ENCODE results near the gene PALB2.
"Not testable (repeated sequence)": the region's sequence is repeated elsewhere in the genome, so short reads cannot be mapped to it uniquely, and the experiment has no call there.

Gene PALB2

GRCh38 chr16:23651943-23652468 is 10.9 kb upstream of the PALB2 start:
- DNase-seq = no peak
- in situ Hi-C loops (cut with MboI; ENCODE audit: low pct_unique_long_range_greater_than_20kb, low sequenced_read_pairs) = no loop called here

- DNase-seq = no peak
- in situ Hi-C loops (cut with MboI; ENCODE audit: low pct_unique_long_range_greater_than_20kb, low sequenced_read_pairs) = no loop called here
Measured at GRCh38 chr16:23650674-23651416, 9.7 kb upstream of the PALB2 start.

GRCh38 chr16:23642246-23642774 is 1.2 kb upstream of the PALB2 start:
- in situ Hi-C loops (cut with MboI; ENCODE audit: low pct_unique_long_range_greater_than_20kb, low sequenced_read_pairs) = no loop called here
- DNase-seq = no peak

GRCh38 chr16:23640615-23640930 is 537 bp downstream of the PALB2 start:
- in situ Hi-C loops (cut with MboI; ENCODE audit: low pct_unique_long_range_greater_than_20kb, low sequenced_read_pairs) = no loop called here
- DNase-seq = no peak

- no peak for DNase-seq
- in situ Hi-C loops (cut with MboI; ENCODE audit: low pct_unique_long_range_greater_than_20kb, low sequenced_read_pairs) = no loop called here
Measured at GRCh38 chr16:23635958-23636357, 5.2 kb downstream of the PALB2 start.

- in situ Hi-C loops (cut with MboI; ENCODE audit: low pct_unique_long_range_greater_than_20kb, low sequenced_read_pairs) = no loop called here
- DNase-seq = no peak
Measured at GRCh38 chr16:23634461-23635036, 6.6 kb downstream of the PALB2 start.

- in situ Hi-C loops (cut with MboI; ENCODE audit: low pct_unique_long_range_greater_than_20kb, low sequenced_read_pairs); DNase-seq: not testable (repeated sequence)
Measured at GRCh38 chr16:23631874-23632273, 9.2 kb downstream of the PALB2 start.

- in situ Hi-C loops (cut with MboI; ENCODE audit: low pct_unique_long_range_greater_than_20kb, low sequenced_read_pairs) = no loop called here
- DNase-seq = no peak
Measured at GRCh38 chr16:23629516-23629915, 11.6 kb downstream of the PALB2 start.

GRCh38 chr16:23624092-23624491 is 17.0 kb downstream of the PALB2 start:
- in situ Hi-C loops (cut with MboI; ENCODE audit: low pct_unique_long_range_greater_than_20kb, low sequenced_read_pairs) = no loop called here

GRCh38 chr16:23615805-23616204 is 25.3 kb downstream of the PALB2 start:
- DNase-seq = no peak
- in situ Hi-C loops (cut with MboI; ENCODE audit: low pct_unique_long_range_greater_than_20kb, low sequenced_read_pairs) = no loop called here

More at GRCh38 chr16:23624092-23624491, 17.0 kb downstream of the PALB2 start:
- no peak for DNase-seq

GRCh38 chr16:23611936-23612335 is 29.2 kb downstream of the PALB2 start:
- in situ Hi-C loops (cut with MboI; ENCODE audit: low pct_unique_long_range_greater_than_20kb, low sequenced_read_pairs) = no loop called here
- DNase-seq = no peak

- not testable (repeated sequence) for DNase-seq
Measured at GRCh38 chr16:23610905-23611304, 30.2 kb downstream of the PALB2 start.

GRCh38 chr16:23609929-23610328 is 31.2 kb downstream of the PALB2 start:
- in situ Hi-C loops (cut with MboI; ENCODE audit: low pct_unique_long_range_greater_than_20kb, low sequenced_read_pairs) = no loop called here

More at GRCh38 chr16:23610905-23611304, 30.2 kb downstream of the PALB2 start:
- in situ Hi-C loops (cut with MboI; ENCODE audit: low pct_unique_long_range_greater_than_20kb, low sequenced_read_pairs) = not testable (repeated sequence)

GRCh38 chr16:23608194-23608593 is 32.9 kb downstream of the PALB2 start:
- peak; percentile 28 for DNase-seq
- in situ Hi-C loops (cut with MboI; ENCODE audit: low pct_unique_long_range_greater_than_20kb, low sequenced_read_pairs) = no loop called here

More at GRCh38 chr16:23609929-23610328, 31.2 kb downstream of the PALB2 start:
- DNase-seq = no peak

GRCh38 chr16:23607726-23608125 is 33.4 kb downstream of the PALB2 start:
- no peak for DNase-seq
- in situ Hi-C loops (cut with MboI; ENCODE audit: low pct_unique_long_range_greater_than_20kb, low sequenced_read_pairs) = no loop called here

- peak; percentile 73 for DNase-seq
- in situ Hi-C loops (cut with MboI; ENCODE audit: low pct_unique_long_range_greater_than_20kb, low sequenced_read_pairs) = no loop called here
Measured at GRCh38 chr16:23597003-23597756, 43.9 kb downstream of the PALB2 start.

GRCh38 chr16:23595951-23596720 is 45.0 kb downstream of the PALB2 start, which contains the start of gene NDUFAB1:
NDUFAB1 (minus strand) TSS chr16:23596316; CDS start chr16:23596290, 26 bp downstream.
- peak; percentile 93 for DNase-seq
- in situ Hi-C loops (cut with MboI; ENCODE audit: low pct_unique_long_range_greater_than_20kb, low sequenced_read_pairs) = no loop called here

GRCh38 chr16:23595246-23595950 is 45.7 kb downstream of the PALB2 start:
- in situ Hi-C loops (cut with MboI; ENCODE audit: low pct_unique_long_range_greater_than_20kb, low sequenced_read_pairs) = no loop called here
- DNase-seq = peak; percentile 18

Measured in KBM-7 (cell line).